Suppressor macrophage treated with lipopolysaccharide for 1 hour (primary cell): ENCODE data around the gene C1orf35.

Experiments
- DNase-seq, 3 donors: peaks; one replicate each; pipeline ENCODE4 v3.0.0-alpha.2; 2020 to 2022

The C1orf35 gene

DNA sequence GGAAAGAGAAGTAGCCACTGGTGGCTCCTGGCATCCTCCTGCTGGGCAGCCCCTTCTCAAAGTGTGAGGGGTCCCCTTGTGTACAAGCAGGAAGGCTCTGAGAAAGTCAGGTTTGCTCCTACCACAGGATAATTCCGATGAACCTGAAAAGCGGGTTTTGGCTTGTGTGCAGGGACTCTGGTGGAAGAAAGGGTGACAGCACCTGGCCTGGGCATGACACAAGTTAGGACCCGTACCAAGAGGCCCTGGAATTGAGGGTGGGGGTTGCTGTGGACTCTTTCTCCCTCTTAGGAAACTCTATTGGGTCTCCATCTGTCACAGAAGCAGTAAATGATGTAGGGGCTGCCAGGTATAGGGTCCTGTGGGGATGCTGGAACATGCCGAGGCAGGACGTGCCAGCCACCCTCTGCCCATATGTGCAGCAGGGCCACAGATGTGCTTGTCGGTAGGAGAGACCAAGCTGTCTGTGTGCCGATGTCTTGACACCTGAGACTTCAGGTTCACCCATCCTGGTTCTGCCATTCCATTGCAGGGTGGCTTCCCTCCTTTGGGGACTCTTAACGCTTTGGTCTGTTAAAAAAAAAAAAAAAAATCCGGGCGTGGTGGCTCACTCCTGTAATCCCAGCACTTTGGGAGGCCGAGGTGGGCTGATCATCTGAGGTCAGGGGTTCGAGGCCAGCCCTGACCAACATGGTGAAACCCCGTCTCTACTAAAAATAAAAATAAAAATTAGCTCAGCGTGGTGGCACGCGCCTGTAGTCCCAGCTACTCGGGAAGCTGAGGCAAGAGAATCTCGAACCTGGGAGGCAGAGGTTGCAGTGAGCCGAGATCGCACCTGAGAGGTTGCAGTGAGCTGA, 9.8 kb downstream of the C1orf35 start:
- no peak for DNase-seq

DNA sequence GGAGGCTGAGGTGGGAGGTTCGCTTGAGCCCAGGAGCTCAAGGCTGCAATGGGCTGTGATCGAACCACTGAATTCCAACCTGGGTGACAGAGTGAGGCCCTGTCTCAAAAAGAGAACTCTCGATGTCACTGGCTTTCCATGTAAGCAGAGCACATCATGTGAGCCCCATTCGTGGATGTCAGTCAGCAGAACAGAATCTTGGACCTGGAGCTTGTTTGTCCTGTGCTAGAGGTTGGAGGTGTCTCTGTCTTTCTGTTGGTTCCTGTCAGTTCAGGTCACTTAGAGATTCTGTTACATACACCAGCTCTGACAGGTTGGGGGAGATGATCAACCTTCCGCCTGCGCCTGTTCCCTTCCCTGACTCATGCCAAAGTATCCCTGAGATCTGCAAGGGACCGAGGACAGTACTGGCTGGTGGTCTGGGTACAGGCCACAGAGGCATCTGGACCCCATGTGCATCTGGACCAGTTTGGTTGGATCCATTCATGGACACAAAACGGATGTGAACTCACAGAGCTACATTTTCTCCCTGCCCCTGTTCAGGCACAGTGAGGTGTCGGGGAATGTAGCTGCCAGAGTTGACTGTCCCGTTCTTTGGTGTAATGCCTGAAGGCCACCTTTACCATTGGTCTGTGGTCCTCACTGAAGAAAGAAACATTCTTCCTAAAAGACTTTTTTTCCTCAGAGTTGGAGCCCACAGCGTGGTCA, 10.6 kb downstream of the C1orf35 start:
- DNase-seq = no peak

DNA sequence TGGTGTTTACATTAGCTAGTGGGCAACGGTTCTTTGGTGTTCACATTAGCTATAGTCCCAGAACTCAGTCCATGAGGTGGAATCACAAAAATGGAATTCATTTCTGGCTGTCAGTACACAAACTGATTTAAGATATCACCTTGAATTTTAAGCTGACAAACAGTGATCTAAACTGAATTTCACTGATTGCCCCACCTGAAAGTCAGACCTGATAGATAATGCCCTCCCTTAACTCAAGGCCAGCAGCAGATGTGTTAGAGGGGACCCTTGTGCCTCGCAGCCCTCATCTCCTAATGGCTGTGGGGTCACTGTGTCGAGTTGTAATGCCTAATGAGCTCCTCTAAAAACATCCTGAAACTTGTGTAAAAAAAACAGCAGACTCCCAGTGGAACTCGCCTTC, 12.0 kb downstream of the C1orf35 start:
- no peak for DNase-seq

DNA sequence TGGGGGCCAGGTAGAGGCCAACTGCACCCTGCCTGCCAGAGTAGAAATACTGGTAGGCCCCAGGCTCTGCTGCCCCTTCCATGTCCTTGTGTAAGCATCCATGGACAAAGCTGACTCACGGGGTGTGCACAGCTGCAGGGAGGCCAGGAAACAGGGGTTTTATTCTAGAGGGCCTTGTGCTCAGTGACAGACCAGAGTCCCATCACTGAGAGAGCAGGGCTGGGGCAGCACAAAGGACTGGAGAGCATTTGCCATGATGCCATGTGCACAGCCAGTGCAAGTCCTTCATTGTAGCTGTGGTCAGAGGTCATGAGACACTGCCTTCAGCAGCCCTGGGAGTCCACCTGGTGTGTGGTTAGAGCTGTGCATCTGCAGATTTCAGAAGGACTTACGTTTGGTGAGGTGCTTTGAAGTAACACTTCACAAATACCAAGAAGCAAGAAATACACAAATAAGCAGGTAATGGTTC, 12.5 kb downstream of the C1orf35 start:
- peak in 1 of 3 donors; percentile 38 for DNase-seq

DNA sequence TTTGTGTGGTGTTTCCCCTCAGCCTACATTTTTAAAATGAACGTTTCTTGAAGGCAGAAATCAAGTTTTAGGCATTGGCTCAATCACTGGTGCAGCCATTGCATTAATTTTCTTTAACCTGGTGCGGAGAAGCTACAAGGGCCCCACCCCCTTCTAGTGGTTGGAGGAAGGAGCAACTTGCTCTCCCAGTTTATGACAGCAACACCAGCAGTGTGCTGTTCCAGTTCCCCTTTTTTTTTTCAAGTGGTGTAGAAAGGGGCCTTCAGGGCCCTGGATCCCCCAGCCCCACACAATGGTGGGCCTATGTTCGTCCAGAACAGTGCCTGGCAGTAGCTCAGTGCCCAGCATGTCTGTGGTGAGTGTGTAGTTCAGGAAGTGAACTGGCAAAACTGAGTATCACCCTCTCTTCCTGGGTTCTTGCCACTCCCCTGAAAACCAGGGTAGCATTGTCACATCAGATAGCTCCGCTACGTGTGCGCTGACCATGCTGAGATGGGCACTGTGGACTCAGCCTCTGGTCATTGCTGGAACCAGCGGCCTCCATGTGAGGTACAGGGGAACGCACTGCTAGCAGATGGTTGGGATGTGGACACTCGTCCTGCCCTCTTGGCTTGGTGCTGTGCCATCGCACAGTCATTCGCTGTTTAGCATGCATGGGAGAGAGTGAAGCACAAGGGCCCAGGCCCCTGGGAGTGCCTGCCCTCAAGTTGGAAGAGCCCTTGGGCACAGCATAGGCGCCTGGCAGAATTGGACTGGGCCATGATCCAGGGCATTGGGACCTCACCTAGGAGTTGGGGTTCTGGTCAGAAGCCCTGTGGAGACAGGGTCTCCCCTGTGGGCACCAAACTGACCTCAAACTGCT, 13.4 kb downstream of the C1orf35 start:
- peak; percentile 62 to 69 (median 65) for DNase-seq

DNA sequence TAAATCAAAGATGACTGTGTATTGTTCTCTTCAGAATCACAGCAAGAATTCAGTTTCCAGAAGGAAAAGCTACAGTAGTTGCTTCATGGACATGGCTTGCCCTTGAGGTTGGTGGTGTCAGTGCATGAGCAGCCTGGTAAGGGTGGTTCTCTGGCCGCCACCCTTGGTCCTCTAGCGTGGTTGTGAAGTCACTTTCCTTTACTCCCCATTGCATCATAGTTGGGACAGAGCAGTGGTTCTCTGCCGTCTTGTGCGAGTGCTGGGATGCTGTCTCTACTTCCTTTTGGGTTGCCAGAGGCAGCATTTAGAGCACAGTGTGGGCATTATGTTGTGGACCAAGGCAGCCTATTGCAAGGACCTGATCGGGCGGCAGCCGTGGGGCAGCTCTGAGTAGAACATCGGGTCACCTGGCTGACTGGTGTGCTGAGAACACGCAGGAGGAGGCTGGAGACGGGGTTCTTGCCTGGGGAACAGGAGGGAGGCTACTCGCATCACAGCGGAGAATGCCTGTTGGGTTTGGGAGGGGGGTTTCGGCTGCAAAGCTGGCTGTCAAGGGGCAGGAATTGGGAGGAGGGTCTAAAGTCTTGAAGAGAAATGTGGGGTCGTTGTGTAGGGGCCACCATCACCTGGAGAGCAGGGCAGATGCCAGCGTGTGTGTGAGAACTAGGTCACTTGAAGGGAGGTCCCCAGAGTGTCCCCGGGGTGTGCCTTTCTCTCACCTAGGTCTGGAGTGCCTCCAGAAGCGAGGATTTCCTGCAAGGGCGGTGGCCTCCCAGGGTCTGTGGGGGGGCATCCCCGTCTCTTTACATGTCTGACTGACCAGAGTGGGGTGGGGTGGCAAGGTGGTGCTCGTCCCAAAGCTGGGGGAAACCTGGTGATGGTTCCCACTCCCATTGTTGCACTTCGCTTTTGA, 14.3 kb downstream of the C1orf35 start:
- peak; percentile 86 to 88 (median 87) for DNase-seq

DNA sequence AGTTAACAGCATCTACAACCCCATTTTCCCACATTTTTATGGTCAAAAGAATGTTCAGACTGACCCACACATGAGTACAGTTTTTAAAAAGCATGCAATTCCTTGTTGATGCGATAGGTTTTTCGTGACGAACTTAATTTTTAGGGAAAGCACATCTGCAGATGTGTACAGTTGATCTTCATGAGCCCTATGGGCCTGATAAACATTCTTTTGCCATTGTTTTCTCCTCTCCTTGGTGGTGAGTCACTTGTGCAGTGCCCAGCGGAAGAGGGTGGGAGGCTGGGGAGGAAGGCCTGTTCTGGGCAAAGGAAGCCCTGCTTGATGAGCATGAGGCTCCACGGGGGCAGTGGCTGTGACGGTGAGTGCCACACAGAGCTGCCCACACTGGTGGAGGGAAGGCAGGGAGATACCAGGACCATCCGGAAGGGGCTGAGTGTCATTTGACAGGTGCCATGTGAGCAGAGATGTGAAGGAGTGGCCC, 15.3 kb downstream of the C1orf35 start:
- peak; percentile 92 to 93 (median 93) for DNase-seq

DNA sequence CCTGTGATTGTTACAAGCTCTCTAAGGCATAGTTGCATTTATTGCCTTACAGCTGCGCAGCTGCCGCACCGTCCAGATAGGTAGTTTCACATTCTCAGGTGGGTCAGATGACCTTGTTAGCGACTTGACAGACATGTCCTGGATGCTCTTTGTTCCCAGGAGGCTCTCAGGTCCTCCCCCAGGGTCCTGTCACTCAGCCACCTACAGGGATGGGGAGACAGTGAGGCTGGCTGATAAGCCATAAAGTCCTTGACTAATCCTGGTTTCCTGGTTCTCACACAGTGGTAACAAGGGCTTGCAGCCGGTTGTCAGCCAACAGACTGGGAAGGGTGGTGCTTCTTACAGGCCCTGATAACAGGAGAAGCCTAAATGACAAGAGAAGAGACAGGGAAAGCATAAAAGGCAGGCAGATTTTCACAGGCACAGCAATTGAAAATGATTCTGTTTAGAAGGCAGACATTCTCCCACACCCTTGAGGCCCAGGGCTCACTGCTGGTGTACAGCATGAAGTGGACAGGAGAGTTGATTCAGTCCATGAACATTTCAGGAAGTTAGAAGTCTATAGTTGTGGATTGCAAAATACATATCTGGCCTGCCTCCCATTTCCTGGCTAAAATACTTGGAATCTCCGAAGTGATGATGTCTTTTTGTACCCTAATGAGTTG, 17.7 kb downstream of the C1orf35 start:
- peak; percentile 82 to 95 (median 91) for DNase-seq

DNA sequence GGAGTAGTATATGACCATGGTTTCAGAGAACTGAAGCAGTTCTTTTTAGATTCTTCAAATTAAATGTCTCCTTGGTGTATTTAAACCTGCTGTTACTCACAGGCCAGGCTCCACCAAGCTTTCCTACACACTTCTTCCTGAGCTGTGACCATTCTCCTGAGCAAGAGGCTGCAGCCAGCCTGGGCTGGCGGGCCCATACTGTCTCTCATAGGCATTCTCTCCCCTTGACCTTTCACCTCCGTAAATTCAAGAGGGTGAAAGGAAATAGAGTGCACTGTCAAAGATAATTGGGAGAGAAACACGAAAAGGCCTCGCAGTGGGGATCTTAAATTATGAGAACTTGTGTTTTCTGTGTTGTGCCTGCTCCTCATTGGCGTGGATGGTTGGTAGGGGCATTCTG, 18.3 kb downstream of the C1orf35 start:
- DNase-seq = no peak

DNA sequence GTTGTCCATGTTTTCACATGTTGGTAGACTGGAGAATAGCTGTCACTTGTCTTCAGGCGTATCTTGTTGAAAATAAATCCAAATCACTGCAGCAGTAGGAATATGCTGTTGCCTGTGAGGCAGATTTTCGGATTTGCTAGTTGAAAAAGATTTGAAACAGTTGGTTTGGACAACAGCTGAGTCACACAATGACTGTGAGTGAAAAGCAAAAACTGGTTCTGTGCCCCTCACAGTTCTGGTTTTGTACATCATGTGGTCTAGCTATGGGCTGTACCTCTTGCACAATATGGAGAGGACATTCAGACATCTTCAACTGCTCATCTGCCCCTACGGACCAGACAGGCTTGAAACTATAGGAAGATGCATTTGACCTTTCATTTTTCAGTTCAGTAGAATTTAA, 18.8 kb downstream of the C1orf35 start:
- DNase-seq = peak; percentile 74 to 90 (median 88)

DNA sequence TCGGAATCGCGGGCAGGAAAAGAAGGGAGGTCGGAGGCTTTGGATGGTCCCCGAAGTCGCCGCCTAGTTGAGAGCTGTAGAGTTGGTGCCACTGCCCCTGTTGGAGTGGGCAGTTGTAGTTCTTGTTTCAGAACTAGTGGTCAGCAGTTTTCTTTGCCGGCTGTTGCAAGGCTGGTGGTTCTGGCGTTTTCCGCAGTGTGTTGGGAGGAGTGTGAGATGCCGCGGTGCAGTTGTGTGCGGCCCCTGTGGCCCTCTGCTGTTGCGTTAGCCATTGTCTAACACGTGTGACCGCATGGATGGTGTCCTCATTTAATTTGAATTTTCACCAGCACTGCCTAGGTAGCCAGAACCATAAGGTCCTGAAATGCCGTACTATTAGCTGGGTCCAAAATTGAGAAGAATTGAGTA, 19.2 kb downstream of the C1orf35 start:
- peak; percentile 75 to 79 (median 78) for DNase-seq

DNA sequence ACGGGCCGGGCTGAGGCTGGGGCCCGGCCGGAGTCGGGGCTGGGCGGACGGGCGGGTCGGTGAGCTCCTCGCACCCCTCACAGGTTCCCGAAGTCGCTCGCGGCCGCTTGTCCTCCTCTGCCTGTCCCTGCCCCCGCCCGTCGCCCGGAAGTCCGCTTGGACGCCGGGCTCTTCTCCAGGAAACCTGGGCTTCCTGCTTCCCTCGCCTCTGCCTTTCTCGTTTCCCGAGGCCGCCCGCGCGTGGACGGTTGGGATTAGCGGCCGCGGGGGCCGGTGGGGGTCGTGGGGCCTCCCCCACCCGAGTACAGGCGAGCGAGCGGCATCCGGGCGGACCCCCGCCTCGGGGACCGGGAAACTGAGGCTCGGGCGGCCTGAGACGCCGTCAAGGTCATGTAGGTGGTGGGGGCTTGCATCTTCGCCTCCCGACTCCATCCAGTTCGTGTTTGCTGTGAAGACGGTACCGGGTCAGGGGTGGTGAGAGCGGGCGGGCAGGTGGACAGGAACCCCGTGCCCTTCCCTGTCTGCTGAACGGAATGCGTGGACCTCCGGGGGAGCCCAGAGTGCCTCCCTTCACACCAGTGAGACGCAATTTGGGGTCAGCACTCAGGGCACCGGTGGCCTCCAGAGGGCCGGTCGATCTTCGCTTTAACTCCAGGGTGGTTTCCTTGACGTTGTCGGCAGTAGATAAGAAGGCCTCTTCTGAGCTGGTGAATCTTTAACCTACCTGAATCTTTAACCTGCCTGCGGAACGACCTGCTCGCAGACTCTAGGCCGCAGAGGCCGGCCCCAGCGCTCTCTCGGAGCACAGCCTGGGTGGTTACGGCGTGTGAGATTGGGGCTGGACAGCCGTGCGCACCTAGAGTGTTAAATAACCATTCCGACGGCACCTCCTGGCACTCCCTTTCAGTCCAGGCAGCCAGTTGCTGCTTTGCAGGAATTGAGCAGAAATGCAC, 19.9 kb downstream of the C1orf35 start:
- peak; percentile 49 to 76 (median 50) for DNase-seq

DNA sequence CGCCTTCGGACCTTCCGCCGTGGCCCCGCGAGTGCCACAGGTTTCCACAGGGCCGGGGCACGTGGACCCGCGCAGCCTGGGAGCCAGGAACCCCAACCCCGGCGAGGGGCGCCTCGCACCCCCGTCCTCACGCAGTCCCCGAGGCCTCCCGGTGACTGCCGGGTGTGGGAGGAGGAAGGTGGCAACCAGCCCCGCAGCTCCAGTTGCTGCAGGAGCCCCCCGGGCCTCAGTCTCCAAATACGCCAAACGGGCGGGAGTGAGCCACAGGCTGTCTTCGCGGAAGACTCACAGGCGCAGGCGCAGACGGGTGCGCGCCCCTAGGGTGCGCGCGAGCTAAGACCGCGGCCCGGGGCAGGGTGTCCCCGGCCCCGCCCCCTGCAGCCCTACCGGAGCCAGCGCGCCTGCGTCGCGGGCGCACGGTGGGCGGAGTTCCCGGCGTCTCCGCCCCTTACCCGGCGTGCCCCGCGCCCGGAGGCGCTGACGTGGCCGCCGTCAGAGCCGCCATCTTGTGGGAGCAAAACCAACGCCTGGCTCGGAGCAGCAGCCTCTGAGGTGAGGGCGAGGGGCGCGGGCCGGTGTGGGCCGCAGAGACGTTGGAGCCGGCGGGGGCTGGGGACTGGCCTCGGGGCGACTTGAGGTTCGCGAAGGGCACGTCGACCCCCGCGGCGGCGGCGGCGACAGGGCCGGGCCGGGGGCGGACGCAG, 20.8 kb downstream of the C1orf35 start, which contains the start of gene ARF1:
TSS of gene ARF1 (plus strand) at position 495 of the 704 bp plus-strand sequence. CDS start 14,407 bp downstream, outside the sequence.
- DNase-seq = peak; percentile 96 to 100 (median 99)

DNA sequence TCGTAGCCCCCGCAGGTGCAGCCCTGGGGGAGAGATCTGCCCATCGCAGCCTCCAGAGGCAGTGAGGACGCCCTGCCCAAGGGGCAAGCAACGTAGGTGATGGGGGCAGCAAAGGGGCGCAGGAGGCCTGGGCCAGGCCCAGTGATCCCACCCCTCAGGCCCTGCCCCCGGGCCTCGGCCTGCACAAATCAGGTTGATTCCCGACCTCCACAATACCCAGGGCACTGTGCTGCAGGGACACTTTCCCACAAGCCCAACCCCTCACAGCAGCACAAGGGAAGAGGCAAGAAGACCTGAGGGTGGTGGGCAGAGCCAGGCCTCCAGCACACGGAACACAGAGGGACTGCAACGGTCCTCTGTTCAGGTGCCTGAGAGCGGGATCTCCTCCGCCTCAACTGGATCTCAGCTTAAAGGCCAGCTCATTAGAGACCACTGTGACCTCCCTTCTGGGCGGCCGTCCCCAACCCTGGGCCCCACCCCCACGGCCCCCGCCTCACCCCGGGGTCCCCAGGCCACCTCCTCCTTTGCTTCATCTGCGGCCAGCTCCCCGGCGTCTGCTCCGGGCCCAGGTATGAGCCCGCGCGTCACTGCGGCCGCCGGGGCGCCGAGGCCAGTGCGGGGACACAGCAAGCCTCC, 21.4 kb downstream of the C1orf35 start:
- no peak for DNase-seq

DNA sequence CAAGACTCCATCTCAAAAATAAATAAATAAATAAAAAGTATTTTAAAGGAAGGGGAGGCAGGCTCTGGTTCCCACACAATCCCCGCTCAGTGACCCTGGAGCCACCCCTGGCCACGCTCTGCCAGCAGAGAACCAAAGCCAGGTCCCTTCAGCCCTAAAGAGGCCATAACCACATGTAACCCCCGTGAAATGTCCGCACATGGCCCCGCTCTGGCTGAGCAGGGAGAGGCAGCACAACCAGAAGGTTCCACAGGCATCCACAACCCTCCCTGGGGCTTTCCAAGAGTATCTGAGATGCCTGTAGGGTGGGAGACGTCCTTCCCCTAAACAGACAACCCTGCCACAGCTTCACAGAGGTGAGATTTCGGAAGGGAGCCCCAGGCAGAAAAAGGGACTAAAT, 22.0 kb downstream of the C1orf35 start:
- no peak for DNase-seq

DNA sequence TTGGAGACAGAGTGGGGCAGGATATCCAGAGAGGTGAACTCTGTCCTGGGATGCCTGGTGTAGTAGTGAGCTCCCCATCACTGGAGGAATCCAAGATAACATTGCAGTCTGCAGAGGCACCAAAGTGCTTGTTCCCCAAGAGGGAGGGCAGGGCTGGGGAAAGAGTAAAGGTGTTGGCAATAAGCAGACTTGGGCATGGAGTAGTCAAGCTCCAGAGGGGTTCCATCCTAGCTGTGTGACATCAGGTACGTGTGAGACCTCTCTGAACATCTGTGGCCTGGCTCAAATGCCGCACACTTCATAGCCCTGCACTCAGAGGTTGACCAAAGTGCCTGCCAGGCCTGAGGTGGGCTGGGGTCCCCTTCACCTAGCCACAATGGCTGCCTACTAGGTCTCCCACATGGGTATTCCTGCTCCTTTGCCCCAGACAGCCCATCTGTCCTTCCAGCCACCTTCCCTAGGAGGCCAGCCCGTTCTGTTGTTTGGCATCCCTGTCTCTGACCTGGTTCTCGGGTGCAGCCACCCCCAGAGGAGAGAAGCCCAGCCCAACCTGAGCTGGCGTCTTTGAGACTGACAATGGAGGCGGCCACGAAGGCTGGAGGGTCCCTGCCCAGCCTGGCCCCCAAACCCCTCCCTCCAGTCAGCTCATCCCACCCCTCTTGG, 23.4 kb downstream of the C1orf35 start:
- no peak for DNase-seq

DNA sequence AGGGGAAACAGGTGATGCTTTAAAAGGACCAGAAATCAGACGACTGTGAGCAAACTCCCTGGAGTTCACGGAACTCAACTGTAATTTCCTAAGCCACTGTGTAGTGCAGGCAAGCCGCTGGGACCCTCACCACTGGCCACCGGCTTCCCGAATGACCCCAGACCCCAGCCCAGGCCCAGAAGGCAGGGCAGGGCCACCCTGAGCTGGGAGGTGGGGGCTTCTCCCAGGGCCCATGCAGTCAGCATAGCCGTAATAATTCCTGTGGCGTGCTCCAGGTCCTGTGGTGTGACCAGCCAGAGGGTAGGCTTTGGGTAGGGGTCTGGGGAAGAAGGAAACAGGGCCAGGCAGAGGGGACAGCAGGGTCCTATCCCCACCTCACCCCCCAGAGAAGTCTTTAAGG, 24.1 kb downstream of the C1orf35 start:
- no peak for DNase-seq
